ENCODE data around the gene SERHL2. TPM values are rescaled to one million over a fixed set of nuclear protein-coding genes. Genes with fewer than 3 reads are reported as not detected.
A peak's percentile ranks its signal among the peaks of the same experiment; 100 is the strongest.
"Not testable (repeated sequence)": the region's sequence is repeated elsewhere in the genome, so short reads cannot be mapped to it uniquely, and the experiment has no call there.

The SERHL2 gene
- total and polyA plus RNA-seq, 2 donors, result 4.0 to 4.3 TPM

DNA sequence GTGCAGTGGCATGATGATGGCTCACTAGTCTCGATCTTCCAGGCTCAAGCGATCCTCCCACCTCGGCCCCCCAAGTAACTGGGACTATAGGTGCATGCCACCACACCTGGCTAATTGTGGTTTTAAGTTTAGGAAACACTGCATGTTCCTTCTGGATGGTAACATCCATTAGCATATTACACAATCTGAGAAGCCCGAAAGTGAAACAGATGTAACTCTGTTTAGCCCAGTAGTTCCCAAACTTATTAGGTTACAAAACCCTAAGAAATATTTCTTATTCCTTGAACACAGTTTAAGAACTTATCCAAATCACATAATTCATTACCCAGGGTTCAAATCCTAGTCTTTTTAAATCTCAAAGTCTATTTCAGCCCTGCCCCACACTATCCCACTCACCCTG lies 32.6 kb downstream of the SERHL2 start:
- H3K4me1 ChIP-seq (ENCODE audit: insufficient read depth), result no peaks in the 10 kb centered on the region
- 93% methylated on average over 4 of the region's 4 CpGs for WGBS
- peaks cover 7% of the 10 kb centered on the region for H3K36me3 ChIP-seq (ENCODE audit: insufficient read depth)
- DNase-seq (ENCODE audit: extremely low spot score), result no peak
- H3K4me3 ChIP-seq (ENCODE audit: low read depth, low read length), result no peak overlapping the region
- no peak overlapping the region for H3K27ac ChIP-seq (ENCODE audit: low read depth)

DNA sequence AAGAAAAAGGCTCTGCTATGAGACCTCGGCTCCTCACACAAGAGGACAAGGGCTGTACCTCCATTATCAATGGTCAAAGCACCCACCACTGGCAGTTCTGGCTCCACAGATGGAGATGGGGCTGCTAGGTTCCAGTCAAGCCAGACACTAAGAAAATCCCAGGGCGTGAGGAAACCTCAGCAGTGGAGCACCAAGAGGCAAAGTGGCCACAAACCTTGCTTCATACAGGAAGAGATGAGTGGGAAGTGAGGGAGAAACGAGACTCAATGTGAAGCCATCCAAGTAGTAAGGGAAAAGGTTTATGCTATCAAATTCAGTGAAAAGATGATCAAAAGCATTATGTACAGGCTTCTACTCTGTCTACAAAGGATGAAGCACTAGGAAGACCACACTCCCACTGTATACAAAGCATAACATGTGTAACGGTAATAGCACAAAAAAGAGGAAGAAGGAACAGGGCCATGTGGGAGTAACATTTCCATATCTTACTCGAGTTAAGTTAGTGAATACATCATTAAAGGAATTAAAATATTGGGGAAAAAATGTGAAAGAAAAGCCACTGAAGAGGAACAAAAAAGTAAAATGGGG lies 33.9 kb downstream of the SERHL2 start:
- H3K4me1 ChIP-seq (ENCODE audit: insufficient read depth), result no peaks in the 10 kb centered on the region
- DNase-seq (ENCODE audit: extremely low spot score), result no peak
- H3K36me3 ChIP-seq (ENCODE audit: insufficient read depth), result peaks cover 12% of the 10 kb centered on the region
- no peak overlapping the region for H3K27ac ChIP-seq (ENCODE audit: low read depth)
- 85% methylated on average over 5 of the region's 5 CpGs for WGBS
- H3K4me3 ChIP-seq (ENCODE audit: low read depth, low read length), result no peak overlapping the region

DNA sequence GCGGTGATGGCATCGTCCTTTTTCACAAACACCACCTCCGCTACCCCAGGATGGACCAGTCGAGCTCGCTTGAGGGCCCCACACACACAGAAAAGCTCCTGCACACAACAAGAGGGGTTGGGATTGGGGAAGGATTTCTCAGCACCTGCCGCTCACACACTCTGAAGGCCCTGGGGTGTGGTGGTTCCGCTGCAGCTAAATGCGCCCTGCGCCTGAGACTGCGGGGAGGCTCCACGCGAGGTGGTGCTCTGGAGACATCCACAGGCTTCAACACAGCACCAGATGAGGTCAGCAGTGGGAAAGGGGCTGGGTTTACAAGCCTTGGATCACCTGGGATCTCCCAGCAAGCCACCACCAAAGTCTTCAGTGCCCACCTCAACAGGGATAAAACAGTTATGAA lies 38.2 kb downstream of the SERHL2 start:
- H3K4me3 ChIP-seq (ENCODE audit: low read depth, low read length), result no peak overlapping the region
- 96% methylated on average over 12 of the region's 12 CpGs for WGBS
- H3K4me1 ChIP-seq (ENCODE audit: insufficient read depth), result no peaks in the 10 kb centered on the region
- no peak overlapping the region for H3K27ac ChIP-seq (ENCODE audit: low read depth)
- no peak for DNase-seq (ENCODE audit: extremely low spot score)
- H3K36me3 ChIP-seq (ENCODE audit: insufficient read depth), result peaks cover 6% of the 10 kb centered on the region

GRCh38 chr22:42595434-42595833 lies 41.7 kb downstream of the SERHL2 start:
- H3K36me3 ChIP-seq (ENCODE audit: insufficient read depth), result peaks cover 11% of the 10 kb centered on the region

GRCh38 chr22:42596336-42596735 lies 42.6 kb downstream of the SERHL2 start:
- peaks cover 11% of the 10 kb centered on the region for H3K36me3 ChIP-seq (ENCODE audit: insufficient read depth)
- WGBS, result 50% methylated on average over 5 of the region's 5 CpGs
- no peak for DNase-seq (ENCODE audit: extremely low spot score)
- H3K4me1 ChIP-seq (ENCODE audit: insufficient read depth), result no peaks in the 10 kb centered on the region
- H3K27ac ChIP-seq (ENCODE audit: low read depth), result no peak overlapping the region
- no peak overlapping the region for H3K4me3 ChIP-seq (ENCODE audit: low read depth, low read length)

More at GRCh38 chr22:42595434-42595833, 41.7 kb downstream of the SERHL2 start:
- 69% methylated on average over 3 of the region's 3 CpGs for WGBS
- Histone ChIP-seq H3K4me3 (ENCODE audit: low read depth, low read length) (no peak overlapping the region), H3K27ac (ENCODE audit: low read depth) (no peak overlapping the region), H3K4me1 (ENCODE audit: insufficient read depth) (no peaks in the 10 kb centered on the region)
- DNase-seq (ENCODE audit: extremely low spot score), result no peak

GRCh38 chr22:42596863-42597530 lies 43.2 kb downstream of the SERHL2 start:
- Histone ChIP-seq H3K4me3 (ENCODE audit: low read depth, low read length) (no peak overlapping the region), H3K36me3 (ENCODE audit: insufficient read depth) (peaks cover 6% of the 10 kb centered on the region), H3K27ac (ENCODE audit: low read depth) (no peak overlapping the region), H3K4me1 (ENCODE audit: insufficient read depth) (no peaks in the 10 kb centered on the region)
- WGBS, result 86% methylated on average over 11 of the region's 11 CpGs
- no peak for DNase-seq (ENCODE audit: extremely low spot score)

DNA sequence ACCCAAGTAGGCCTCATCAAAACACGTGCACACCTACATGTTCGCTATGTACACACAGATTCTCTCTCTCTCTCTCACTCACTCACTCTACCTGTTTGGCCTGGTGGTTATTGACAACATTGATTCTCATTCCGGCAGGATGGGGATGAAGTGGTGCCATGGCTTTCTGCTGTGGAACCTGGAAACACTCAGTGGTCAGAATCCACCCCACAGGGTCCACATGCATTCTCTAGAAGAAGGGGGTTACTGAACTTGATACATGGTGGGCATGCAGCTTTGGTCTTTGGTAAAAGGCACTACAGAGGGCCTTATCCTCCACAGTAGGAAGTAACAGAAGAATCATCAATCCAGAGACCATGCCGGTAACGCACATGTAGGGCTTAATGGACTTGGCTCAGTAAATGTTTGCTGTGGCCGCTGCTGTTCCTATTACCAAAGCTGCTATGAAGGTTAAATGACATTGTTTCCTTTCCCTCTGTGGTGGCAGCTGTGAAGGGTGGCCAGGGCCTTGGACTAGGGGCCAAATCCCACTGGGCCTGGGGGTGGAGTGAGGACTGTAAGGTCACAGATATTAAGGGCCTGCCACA lies 48.2 kb downstream of the SERHL2 start:
- peaks cover 8% of the 10 kb centered on the region for H3K36me3 ChIP-seq (ENCODE audit: insufficient read depth)
- no peak for DNase-seq (ENCODE audit: extremely low spot score)
- 93% methylated on average over 6 of the region's 6 CpGs for WGBS
- H3K27ac ChIP-seq (ENCODE audit: low read depth), result no peak overlapping the region
- no peaks in the 10 kb centered on the region for H3K4me1 ChIP-seq (ENCODE audit: insufficient read depth)
- H3K4me3 ChIP-seq (ENCODE audit: low read depth, low read length), result no peak overlapping the region

GRCh38 chr22:42602470-42602869 lies 48.7 kb downstream of the SERHL2 start:
- no peaks in the 10 kb centered on the region for H3K4me1 ChIP-seq (ENCODE audit: insufficient read depth)
- peaks cover 8% of the 10 kb centered on the region for H3K36me3 ChIP-seq (ENCODE audit: insufficient read depth)
- no peak overlapping the region for H3K4me3 ChIP-seq (ENCODE audit: low read depth, low read length)
- WGBS, result 77% methylated on average over 2 of the region's 2 CpGs
- no peak for DNase-seq (ENCODE audit: extremely low spot score)
- no peak overlapping the region for H3K27ac ChIP-seq (ENCODE audit: low read depth)

DNA sequence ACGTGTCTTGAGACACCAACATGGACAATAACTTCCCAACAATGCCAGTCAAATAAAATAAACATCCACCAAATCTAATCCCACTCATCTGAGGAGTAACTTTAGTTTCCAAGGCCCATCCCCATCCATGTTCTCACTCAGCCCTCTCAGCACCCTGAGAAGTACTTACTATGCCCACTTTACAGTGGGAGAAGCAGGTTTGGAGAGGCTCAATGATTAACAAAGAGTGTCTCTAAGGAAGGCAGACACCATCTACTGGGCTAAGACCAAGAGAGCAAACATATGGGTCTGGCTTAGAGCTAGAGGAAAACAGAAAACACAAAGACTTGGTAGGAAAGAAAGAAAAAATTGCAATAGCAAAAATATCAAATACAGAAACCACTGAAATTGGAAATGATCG lies 49.7 kb downstream of the SERHL2 start:
- no peaks in the 10 kb centered on the region for H3K4me1 ChIP-seq (ENCODE audit: insufficient read depth)
- H3K36me3 ChIP-seq (ENCODE audit: insufficient read depth), result peaks cover 8% of the 10 kb centered on the region
- no peak overlapping the region for H3K27ac ChIP-seq (ENCODE audit: low read depth)
- no peak overlapping the region for H3K4me3 ChIP-seq (ENCODE audit: low read depth, low read length)
- WGBS, result 83% methylated on average over 2 of the region's 2 CpGs
- no peak for DNase-seq (ENCODE audit: extremely low spot score)

DNA sequence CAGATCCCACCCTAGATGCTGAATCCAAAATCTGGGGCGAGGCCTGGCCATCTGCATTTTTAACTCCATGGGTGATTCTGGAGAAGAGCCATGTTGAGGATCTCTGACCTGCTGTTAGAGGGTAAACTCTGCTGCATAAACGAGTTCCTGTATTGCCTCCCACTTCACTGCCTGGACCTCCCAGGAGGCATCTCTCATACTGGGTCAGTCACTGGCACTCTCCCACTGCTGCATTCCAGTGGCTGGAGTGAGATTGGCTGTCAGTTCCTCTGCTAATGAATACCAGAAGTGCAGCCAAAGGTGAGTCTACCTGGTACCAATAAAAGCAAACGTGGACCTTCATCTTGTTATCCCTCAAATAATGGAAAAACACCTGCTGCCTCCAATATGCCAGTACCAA lies 50.6 kb downstream of the SERHL2 start:
- Histone ChIP-seq H3K27ac (ENCODE audit: low read depth) (no peak overlapping the region), H3K4me3 (ENCODE audit: low read depth, low read length) (no peak overlapping the region), H3K36me3 (ENCODE audit: insufficient read depth) (peaks cover 2% of the 10 kb centered on the region), H3K4me1 (ENCODE audit: insufficient read depth) (no peaks in the 10 kb centered on the region)
- 60% methylated on average over 3 of the region's 3 CpGs for WGBS
- no peak for DNase-seq (ENCODE audit: extremely low spot score)

DNA sequence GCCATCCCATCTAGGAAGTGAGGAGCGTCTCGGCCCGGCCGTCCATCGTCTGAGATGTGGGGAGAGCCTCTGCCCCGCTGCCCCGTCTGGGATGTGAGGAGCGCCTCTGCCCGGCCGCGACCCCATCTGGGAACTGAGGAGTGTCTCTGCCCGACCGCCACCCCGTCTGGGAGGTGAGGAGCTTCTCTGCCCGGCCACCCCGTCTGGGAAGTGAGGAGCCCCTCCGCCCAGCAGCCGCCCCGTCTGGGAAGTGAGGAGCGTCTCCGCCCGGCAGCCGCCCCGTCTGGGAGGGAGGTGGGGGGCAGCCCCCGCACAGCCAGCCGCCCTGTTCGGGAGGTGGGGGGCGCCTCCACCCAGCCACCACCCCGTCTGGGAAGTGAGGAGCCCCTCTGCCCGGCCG lies 53.9 kb downstream of the SERHL2 start:
- H3K36me3 ChIP-seq (ENCODE audit: insufficient read depth); H3K27ac ChIP-seq (ENCODE audit: low read depth); H3K4me3 ChIP-seq (ENCODE audit: low read depth, low read length); DNase-seq (ENCODE audit: extremely low spot score); H3K4me1 ChIP-seq (ENCODE audit: insufficient read depth): not testable (repeated sequence)
- 89% methylated on average over 31 of the region's 31 CpGs for WGBS

DNA sequence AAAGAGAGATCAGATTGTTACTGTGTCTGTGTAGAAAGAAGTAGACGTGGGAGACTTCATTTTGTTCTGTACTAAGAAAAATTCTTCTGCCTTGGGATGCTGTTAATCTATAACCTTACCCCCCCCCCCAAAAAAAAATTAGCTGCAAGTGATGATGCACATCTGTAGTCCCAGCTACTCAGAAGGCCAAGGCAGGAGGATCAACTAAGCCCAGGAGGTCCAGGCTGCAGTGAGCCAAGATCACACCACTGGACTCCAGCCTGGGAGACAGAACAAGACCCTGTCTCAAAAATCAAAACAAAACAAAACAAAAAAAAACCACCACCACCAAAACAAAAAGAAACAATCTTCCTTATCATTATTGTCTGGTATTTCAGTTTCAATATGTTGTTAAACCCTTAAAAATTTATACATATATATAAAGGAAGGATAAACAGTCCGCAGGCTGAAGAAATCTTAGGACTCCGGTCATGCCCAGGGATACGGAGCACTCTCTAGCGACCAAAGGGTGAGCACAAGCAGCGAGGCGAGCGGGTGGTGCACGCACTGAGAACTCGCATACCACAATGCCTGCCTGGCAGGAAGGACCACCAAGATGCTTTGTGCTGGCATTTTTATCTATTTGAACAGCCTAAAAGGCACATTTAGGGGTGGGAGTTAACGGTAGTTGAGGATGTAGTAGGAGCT lies 54.5 kb downstream of the SERHL2 start:
- H3K27ac ChIP-seq (ENCODE audit: low read depth), result no peak overlapping the region
- no peak for DNase-seq (ENCODE audit: extremely low spot score)
- no peak overlapping the region for H3K4me3 ChIP-seq (ENCODE audit: low read depth, low read length)
- H3K36me3 ChIP-seq (ENCODE audit: insufficient read depth), result no peaks in the 10 kb centered on the region
- 64% methylated on average over 11 of the region's 11 CpGs for WGBS
- H3K4me1 ChIP-seq (ENCODE audit: insufficient read depth), result no peaks in the 10 kb centered on the region

- no peak overlapping the region for H3K27ac ChIP-seq (ENCODE audit: low read depth)
- no peaks in the 10 kb centered on the region for H3K4me1 ChIP-seq (ENCODE audit: insufficient read depth)
- no peaks in the 10 kb centered on the region for H3K36me3 ChIP-seq (ENCODE audit: insufficient read depth)
- DNase-seq (ENCODE audit: extremely low spot score), result no peak
- 51% methylated on average over 11 of the region's 11 CpGs for WGBS
- no peak overlapping the region for H3K4me3 ChIP-seq (ENCODE audit: low read depth, low read length)
Observed at GRCh38 chr22:42608823-42609361, 55.1 kb downstream of the SERHL2 start.

- DNase-seq (ENCODE audit: extremely low spot score), result no peak
- H3K36me3 ChIP-seq (ENCODE audit: insufficient read depth), result no peaks in the 10 kb centered on the region
- H3K4me3 ChIP-seq (ENCODE audit: low read depth, low read length), result no peak overlapping the region
- 51% methylated on average over 5 of the region's 5 CpGs for WGBS
- H3K27ac ChIP-seq (ENCODE audit: low read depth), result peak overlapping the region; percentile 2
- no peaks in the 10 kb centered on the region for H3K4me1 ChIP-seq (ENCODE audit: insufficient read depth)
Observed at GRCh38 chr22:42610186-42610585, 56.4 kb downstream of the SERHL2 start.
